Chondrocyte (in vitro differentiated cells): ENCODE measurements around the gene SLBP. TPM values are rescaled to one million over a fixed set of nuclear protein-coding genes. Genes with fewer than 3 reads are reported as not detected.
A peak's percentile ranks its signal among the peaks of the same experiment; 100 is the strongest.

Source experiments
- DNase-seq: peaks from one replicate; pipeline ENCODE4 v3.0.0; 2021; ENCODE audit warnings: mixed read lengths, low spot score
- H3K27ac Mint-ChIP-seq: one replicate; pipeline ENCODE4 v1.8.0; 2021; ENCODE audit warnings: mild to moderate bottlenecking, moderate library complexity, mixed read lengths; ENCODE audit not compliant: unreplicated experiment
- H3K27me3 Mint-ChIP-seq: 2 replicates; pipeline ENCODE4 v1.8.0; 2021; ENCODE audit warnings: low read depth, mixed read lengths
- H3K36me3 Mint-ChIP-seq: 2 replicates; pipeline ENCODE4 v1.8.0; 2021; ENCODE audit warnings: low read depth, mixed read lengths
- H3K4me1 Mint-ChIP-seq: 2 replicates; pipeline ENCODE4 v1.8.0; 2021; ENCODE audit warnings: low read depth, mild to moderate bottlenecking, mixed read lengths
- H3K4me3 Mint-ChIP-seq: one replicate; pipeline ENCODE4 v1.8.0; 2021; ENCODE audit warnings: mild to moderate bottlenecking, moderate library complexity, mixed read lengths; ENCODE audit not compliant: unreplicated experiment
- H3K9me3 Mint-ChIP-seq: 2 replicates; pipeline ENCODE4 v1.8.0; 2021; ENCODE audit warnings: low read depth, mixed read lengths
- total RNA-seq: library from RNA; stranded (reverse); gene quantifications from 3 replicates; pipeline ENCODE4 v1.2.1, GENCODE V29; 2021
- TF ChIP-seq, protein P1 (sequence below): fragments of 200-600 bp; sonication (generic); IDR thresholded peaks from 2 replicates; pipeline ENCODE4 v1.5.0; 2021; ENCODE audit warnings: antibody characterized with exemption, mild to moderate bottlenecking, moderate library complexity

The SLBP gene
- total RNA-seq, 1 donor from 2014 or later: 48.7 TPM

- Mint-ChIP-seq H3K36me3 (peaks cover 7% of the 10 kb centered on the region), H3K9me3 (no peaks in the 10 kb centered on the region), H3K4me1 (peaks cover 41% of the 10 kb centered on the region), H3K27ac (peak overlapping the region; percentile 75), H3K27me3 (no peaks in the 10 kb centered on the region), H3K4me3 (peak overlapping the region; percentile 81)
- TF ChIP-seq, protein P1, sequence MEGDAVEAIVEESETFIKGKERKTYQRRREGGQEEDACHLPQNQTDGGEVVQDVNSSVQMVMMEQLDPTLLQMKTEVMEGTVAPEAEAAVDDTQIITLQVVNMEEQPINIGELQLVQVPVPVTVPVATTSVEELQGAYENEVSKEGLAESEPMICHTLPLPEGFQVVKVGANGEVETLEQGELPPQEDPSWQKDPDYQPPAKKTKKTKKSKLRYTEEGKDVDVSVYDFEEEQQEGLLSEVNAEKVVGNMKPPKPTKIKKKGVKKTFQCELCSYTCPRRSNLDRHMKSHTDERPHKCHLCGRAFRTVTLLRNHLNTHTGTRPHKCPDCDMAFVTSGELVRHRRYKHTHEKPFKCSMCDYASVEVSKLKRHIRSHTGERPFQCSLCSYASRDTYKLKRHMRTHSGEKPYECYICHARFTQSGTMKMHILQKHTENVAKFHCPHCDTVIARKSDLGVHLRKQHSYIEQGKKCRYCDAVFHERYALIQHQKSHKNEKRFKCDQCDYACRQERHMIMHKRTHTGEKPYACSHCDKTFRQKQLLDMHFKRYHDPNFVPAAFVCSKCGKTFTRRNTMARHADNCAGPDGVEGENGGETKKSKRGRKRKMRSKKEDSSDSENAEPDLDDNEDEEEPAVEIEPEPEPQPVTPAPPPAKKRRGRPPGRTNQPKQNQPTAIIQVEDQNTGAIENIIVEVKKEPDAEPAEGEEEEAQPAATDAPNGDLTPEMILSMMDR: no peak
- DNase-seq: peak; percentile 79
Measured at GRCh38 chr4:1721666-1722550, 9.8 kb upstream of the SLBP start.

- Mint-ChIP-seq H3K36me3 (peaks cover 6% of the 10 kb centered on the region), H3K27ac (peak within 1 kb of the TSS; percentile 94), H3K9me3 (no peaks in the 10 kb centered on the region), H3K4me3 (peak within 1 kb of the TSS; percentile 90), H3K4me1 (peaks cover 34% of the 10 kb centered on the region), H3K27me3 (no peaks in the 10 kb centered on the region)
- DNase-seq: peak; percentile 88
- TF ChIP-seq, protein P1: no peak
Measured at GRCh38 chr4:1721003-1721665, 9.0 kb upstream of the SLBP start, which contains the start of the genes TACC3 and TMEM129. Gene TACC3, plus strand, starts transcription at chr4:1721521. Its CDS starts 1,901 bp downstream, at chr4:1723422. Gene TMEM129, minus strand, starts transcription at chr4:1721323. Its CDS starts 486 bp downstream, at chr4:1720837.

- Mint-ChIP-seq H3K27ac (peak overlapping the region; percentile 94), H3K27me3 (no peaks in the 10 kb centered on the region), H3K4me3 (peak overlapping the region; percentile 90), H3K4me1 (peaks cover 34% of the 10 kb centered on the region), H3K9me3 (no peaks in the 10 kb centered on the region), H3K36me3 (peaks cover 6% of the 10 kb centered on the region)
- peak; percentile 93 for DNase-seq
- TF ChIP-seq, protein P1: no peak
Measured at GRCh38 chr4:1720163-1720983, 8.3 kb upstream of the SLBP start.

DNA sequence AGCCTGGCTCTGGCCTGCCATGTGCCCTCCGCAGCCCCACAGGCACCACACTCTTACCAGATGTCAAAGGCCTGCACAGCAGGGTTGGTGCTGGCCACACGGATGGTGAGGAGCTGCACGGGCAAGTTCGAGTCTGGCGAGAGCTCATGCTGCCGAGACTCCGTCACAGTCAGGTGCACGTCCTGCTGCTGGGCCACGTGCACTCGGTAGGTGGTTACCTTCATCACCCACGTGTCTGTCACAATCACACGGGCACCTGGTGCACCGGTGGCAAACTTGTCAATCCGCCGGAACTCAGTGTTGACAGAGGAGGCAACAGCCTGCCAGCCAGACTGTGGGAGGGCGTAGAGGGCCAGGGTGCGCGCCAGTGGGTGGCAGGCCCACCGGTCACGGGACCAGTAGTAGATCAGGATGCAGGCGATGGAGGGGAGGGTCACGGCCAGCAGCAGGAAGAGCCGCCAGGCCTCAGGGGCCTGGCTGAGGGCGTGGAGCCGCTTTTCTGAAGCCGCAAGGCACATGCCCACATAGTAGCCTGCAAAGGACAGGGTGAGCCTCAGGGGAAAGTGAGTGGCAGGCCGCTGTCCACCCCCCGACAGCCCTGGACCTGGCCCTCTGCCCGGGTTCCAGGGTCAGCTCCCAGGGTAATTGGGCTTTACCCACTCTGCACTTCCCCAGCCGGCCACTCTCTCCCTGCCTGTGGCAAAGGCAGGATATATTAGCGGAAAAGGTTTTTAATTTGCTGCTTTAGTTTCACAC, 6.2 kb upstream of the SLBP start:
- Mint-ChIP-seq H3K27me3 (no peaks in the 10 kb centered on the region), H3K4me1 (peaks cover 37% of the 10 kb centered on the region), H3K27ac (no peak overlapping the region), H3K4me3 (no peak overlapping the region), H3K36me3 (peaks cover 2% of the 10 kb centered on the region), H3K9me3 (no peaks in the 10 kb centered on the region)
- TF ChIP-seq, protein P1: no peak
- DNase-seq: peak; percentile 76
